Left ventricle myocardium inferior (tissue), 1 donor: ENCODE data around the gene HES1. TPM values are rescaled to one million over a fixed set of nuclear protein-coding genes. Genes with fewer than 3 reads are reported as not detected.

ENCODE experiments used
- DNase-seq: peaks from one replicate; pipeline ENCODE4 v3.0.0-alpha.2; 2020
- H3K27ac ChIP-seq: fragments of 200-600 bp; replicated peaks from 2 replicates; pipeline ENCODE4 v1.8.0; 2021
- H3K27me3 ChIP-seq: fragments of 200-600 bp; 2 replicates; pipeline ENCODE4 v1.8.0; 2021; ENCODE audit warnings: low read depth
- H3K36me3 ChIP-seq: fragments of 200-600 bp; 2 replicates; pipeline ENCODE4 v1.8.0; 2021
- H3K4me1 ChIP-seq: fragments of 200-600 bp; 2 replicates; pipeline ENCODE4 v1.8.0; 2021
- H3K4me3 ChIP-seq: fragments of 200-600 bp; 2 replicates; pipeline ENCODE4 v1.8.0; 2021; ENCODE audit warnings: mild to moderate bottlenecking, moderate library complexity
- H3K9me3 ChIP-seq: fragments of 200-600 bp; replicated peaks from 2 replicates; pipeline ENCODE4 v1.8.0; 2021
- intact Hi-C: fragments of 100-400 bp; cut with micrococcal nuclease; formaldehyde crosslinking; loops from one replicate; pipeline ENCODE4 v1.11.0; 2022
- total RNA-seq: library from RNA; stranded (reverse); fragmentation: NEBNext Ultra II Directional; extraction: Animal tissue kit (Norgen Biotek cat#: 25700); gene quantifications from one replicate; pipeline ENCODE4 v1.2.1, GENCODE V29; 2021
- TF ChIP-seq, protein P1 (sequence below): fragments of 200-600 bp; IDR thresholded peaks from 2 replicates; pipeline ENCODE4 v1.8.0; 2021; ENCODE audit warnings: antibody characterized with exemption, mild to moderate bottlenecking, borderline replicate concordance
- donor health status: DM: no; HTN: yes; CAD: no; lungs with severe emphysema.

The HES1 gene
- total RNA-seq, 1 donor from 2014 or later: 13.4 TPM

DNA sequence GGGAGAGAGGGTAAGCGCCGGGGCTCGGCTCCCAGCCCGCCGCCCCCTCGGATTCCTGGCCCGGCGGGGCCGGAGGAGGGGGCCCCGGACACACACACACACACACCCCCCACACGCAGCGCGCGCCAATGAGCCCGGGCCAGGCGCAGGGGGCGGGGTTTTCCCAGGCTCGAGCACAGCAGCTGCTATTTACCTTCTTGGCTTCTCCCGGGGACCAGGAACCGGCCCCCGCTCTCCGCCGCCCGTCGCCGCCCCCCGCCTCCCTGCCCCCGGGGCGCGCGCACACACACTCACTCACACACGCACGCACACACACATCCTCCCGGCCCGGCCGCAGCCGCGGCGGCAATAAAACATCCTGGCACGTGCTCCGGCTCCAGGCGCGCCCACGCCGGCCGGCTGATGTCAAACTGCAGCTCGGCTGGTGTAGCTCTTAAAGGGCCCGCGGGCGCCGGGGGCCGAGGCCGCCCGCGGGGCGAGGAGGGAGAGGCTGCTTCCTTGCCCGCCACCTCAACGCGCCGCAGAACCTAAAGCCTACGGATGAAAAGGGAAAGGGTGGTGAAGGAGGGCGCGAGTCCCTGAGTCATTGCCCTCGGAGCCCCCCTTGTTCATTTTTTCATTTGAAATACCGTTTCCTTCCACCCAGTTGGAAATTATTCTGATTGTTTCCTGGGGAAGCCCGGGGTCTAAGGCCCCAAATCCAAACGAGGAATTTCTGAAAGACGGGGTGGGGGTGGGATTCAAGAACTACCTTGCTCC lies 1.0 kb upstream of the HES1 start:
- Histone ChIP-seq H3K27me3 (no peaks in the 10 kb centered on the region), H3K27ac (peak overlapping the region; percentile 99), H3K9me3 (no peaks in the 10 kb centered on the region), H3K4me1 (peaks cover 80% of the 10 kb centered on the region), H3K4me3 (peak overlapping the region; percentile 86), H3K36me3 (no peaks in the 10 kb centered on the region)
- intact Hi-C loops: loop anchor here (5.0 to 10.0 kb wide), 2 partner anchors 170 to 353 kb away; no protein-coding TSS in a partner anchor
- peak; percentile 92 for DNase-seq
- TF ChIP-seq, protein P1, sequence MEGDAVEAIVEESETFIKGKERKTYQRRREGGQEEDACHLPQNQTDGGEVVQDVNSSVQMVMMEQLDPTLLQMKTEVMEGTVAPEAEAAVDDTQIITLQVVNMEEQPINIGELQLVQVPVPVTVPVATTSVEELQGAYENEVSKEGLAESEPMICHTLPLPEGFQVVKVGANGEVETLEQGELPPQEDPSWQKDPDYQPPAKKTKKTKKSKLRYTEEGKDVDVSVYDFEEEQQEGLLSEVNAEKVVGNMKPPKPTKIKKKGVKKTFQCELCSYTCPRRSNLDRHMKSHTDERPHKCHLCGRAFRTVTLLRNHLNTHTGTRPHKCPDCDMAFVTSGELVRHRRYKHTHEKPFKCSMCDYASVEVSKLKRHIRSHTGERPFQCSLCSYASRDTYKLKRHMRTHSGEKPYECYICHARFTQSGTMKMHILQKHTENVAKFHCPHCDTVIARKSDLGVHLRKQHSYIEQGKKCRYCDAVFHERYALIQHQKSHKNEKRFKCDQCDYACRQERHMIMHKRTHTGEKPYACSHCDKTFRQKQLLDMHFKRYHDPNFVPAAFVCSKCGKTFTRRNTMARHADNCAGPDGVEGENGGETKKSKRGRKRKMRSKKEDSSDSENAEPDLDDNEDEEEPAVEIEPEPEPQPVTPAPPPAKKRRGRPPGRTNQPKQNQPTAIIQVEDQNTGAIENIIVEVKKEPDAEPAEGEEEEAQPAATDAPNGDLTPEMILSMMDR: no peak

- H3K4me1 ChIP-seq: peaks cover 80% of the 10 kb centered on the region
- H3K36me3 ChIP-seq: no peaks in the 10 kb centered on the region
- TF ChIP-seq, protein P1: no peak
- no peaks in the 10 kb centered on the region for H3K9me3 ChIP-seq
- no peak for DNase-seq
- H3K27me3 ChIP-seq: no peaks in the 10 kb centered on the region
- intact Hi-C loops: loop anchor here (5.0 to 10.0 kb wide), 2 partner anchors 169 to 353 kb away; no protein-coding TSS in a partner anchor
- peak overlapping the region; percentile 99 for H3K27ac ChIP-seq
- peak overlapping the region; percentile 86 for H3K4me3 ChIP-seq
Measured at GRCh38 chr3:194135516-194135805, 487 bp upstream of the HES1 start.

DNA sequence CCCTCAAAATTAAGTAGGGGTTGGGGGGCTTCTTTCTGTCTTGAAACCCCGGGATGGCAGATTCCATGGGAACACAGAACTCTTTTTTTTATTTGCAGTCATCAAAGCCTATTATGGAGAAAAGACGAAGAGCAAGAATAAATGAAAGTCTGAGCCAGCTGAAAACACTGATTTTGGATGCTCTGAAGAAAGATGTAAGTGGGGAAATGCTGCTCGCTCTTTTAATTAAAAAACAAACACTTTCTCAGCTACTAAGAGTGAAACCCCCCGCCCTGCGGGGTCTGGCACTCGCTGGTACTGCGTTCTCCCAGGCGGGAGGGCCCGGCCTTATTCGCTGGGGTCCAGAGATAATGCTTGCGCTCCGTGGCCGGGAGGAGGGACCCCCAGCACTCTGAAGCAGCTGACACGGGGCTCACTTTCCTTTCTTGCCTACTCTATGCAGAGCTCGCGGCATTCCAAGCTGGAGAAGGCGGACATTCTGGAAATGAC lies 615 bp downstream of the HES1 start:
- H3K36me3 ChIP-seq: no peaks in the 10 kb centered on the region
- H3K9me3 ChIP-seq: no peaks in the 10 kb centered on the region
- no peak for DNase-seq
- peak overlapping the region; percentile 86 for H3K4me3 ChIP-seq
- H3K4me1 ChIP-seq: peaks cover 74% of the 10 kb centered on the region
- TF ChIP-seq, protein P1: no peak
- H3K27me3 ChIP-seq: no peaks in the 10 kb centered on the region
- peak overlapping the region; percentile 99 for H3K27ac ChIP-seq
- intact Hi-C loops: loop anchor here (5.0 to 10.0 kb wide), 2 partner anchors 168 to 354 kb away; no protein-coding TSS in a partner anchor

DNA sequence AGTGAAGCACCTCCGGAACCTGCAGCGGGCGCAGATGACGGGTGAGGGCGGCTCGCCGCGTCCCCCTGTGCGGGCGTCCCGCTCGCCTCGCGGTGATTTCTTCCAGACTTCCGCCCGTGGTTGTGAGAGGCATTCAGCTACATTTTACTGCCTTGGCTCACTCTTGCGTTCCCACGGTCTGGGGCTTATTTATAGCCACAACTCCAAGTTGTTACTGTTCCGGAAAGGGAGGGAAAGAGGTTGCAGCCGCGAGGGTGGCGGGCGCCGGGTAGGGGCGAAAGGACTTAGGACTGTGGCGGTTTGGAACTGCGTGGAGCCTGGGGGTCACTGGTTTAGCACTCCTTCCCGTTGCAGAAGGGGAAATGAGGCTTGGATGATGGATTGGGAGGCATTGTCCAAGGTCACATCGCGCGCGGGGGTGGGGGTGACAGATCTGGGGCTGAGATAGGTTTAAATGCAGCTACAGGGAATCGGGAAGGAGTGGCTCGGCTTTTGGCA lies 1.1 kb downstream of the HES1 start:
- peak; percentile 63 for DNase-seq

More for the DNA sequence above, 1.1 kb downstream of the HES1 start:
- no peaks in the 10 kb centered on the region for H3K27me3 ChIP-seq
- H3K27ac ChIP-seq: peak overlapping the region; percentile 99
- H3K4me3 ChIP-seq: peak overlapping the region; percentile 86
- no peaks in the 10 kb centered on the region for H3K9me3 ChIP-seq
- intact Hi-C loops: loop anchor here (5.0 to 10.0 kb wide), 2 partner anchors 168 to 355 kb away; no protein-coding TSS in a partner anchor
- TF ChIP-seq, protein P1: no peak
- no peaks in the 10 kb centered on the region for H3K36me3 ChIP-seq
- peaks cover 74% of the 10 kb centered on the region for H3K4me1 ChIP-seq
